ENCODE measurements around the gene RANBP17. TPM values are rescaled to one million over a fixed set of nuclear protein-coding genes. Genes with fewer than 3 reads are reported as not detected.

RANBP17 gene
- total and polyA plus RNA-seq, 2 donors from 2014 or later, result 2.0 to 15.4 TPM

DNA sequence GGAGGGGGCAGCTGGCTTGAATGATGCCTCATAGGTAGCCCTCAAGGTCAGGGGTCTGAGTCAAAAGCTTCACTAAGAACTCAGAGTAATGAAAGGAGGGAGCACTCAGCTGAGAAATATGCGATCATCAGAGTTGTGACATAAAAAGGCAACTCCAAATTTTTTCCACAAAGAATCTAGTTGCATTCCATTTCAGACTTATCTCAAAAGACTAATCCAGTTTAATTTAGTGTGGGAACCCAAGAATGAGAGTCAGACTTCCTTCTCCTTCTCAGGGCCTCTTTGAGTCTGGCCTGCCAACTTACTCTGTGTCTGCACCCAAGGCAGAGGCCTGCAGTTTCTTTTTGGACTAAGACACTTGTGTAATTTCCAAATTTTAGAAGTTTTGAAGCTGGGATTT is 43.6 kb upstream of the RANBP17 start:
- H3K27me3 ChIP-seq (ENCODE audit: control insufficient read depth, insufficient read depth, low read length), result no peaks in the 10 kb centered on the region
- TF ChIP-seq, protein P1, sequence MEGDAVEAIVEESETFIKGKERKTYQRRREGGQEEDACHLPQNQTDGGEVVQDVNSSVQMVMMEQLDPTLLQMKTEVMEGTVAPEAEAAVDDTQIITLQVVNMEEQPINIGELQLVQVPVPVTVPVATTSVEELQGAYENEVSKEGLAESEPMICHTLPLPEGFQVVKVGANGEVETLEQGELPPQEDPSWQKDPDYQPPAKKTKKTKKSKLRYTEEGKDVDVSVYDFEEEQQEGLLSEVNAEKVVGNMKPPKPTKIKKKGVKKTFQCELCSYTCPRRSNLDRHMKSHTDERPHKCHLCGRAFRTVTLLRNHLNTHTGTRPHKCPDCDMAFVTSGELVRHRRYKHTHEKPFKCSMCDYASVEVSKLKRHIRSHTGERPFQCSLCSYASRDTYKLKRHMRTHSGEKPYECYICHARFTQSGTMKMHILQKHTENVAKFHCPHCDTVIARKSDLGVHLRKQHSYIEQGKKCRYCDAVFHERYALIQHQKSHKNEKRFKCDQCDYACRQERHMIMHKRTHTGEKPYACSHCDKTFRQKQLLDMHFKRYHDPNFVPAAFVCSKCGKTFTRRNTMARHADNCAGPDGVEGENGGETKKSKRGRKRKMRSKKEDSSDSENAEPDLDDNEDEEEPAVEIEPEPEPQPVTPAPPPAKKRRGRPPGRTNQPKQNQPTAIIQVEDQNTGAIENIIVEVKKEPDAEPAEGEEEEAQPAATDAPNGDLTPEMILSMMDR (IDR thresholded peaks at IDR 0.05; ENCODE audit: borderline replicate concordance, extremely low read depth, insufficient read depth), result no peak
- no peak overlapping the region for H3K9ac ChIP-seq (ENCODE audit: low read length in 3 of 3)
- H3K9me3 ChIP-seq (ENCODE audit: control insufficient read depth in 2 of 3, insufficient read depth in 1 of 3, low read length in 3 of 3), result no peaks in the 10 kb centered on the region
- no peak overlapping the region for H3K4me3 ChIP-seq (ENCODE audit: low read length in 3 of 3)
- FAIRE-seq (no peak), DNase-seq (peak in 1 of 5 donors; percentile 25)
- no peaks in the 10 kb centered on the region for H3K4me1 ChIP-seq (ENCODE audit: control insufficient read depth in 2 of 3, insufficient read depth in 2 of 3, low read depth in 1 of 3, low read length in 3 of 3)
- intact Hi-C loops (cut with DNase I), result no loop called here
- H3K36me3 ChIP-seq (ENCODE audit: control insufficient read depth in 2 of 3, insufficient read depth in 3 of 3, low read length in 3 of 3), result no peaks in the 10 kb centered on the region
- no peak overlapping the region for H3K27ac ChIP-seq (ENCODE audit: low read depth in 2 of 2, low read length in 2 of 2)

DNA sequence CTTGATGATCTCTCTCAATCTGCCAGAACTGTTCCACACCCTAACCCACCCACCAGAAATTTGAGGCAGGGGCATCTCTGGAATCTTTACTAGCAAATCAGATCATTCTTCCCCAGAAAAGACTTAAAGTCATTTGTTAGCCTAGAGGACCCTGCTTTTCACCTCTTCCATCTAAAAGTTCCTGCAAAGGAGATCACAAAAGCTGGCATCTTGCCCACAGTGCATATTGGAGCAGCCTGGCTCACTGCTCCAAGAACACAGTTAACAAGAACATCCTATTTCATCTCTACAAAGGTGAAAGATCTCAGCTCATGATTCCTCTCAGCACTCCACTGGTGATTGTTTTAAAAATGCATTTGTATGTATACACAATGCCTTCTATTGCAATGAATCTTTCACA is 42.0 kb upstream of the RANBP17 start:
- DNase-seq (peak in 1 of 5 donors; percentile 15), FAIRE-seq (no peak)
- Histone ChIP-seq H3K4me1 (ENCODE audit: control insufficient read depth in 2 of 3, insufficient read depth in 2 of 3, low read depth in 1 of 3, low read length in 3 of 3) (no peaks in the 10 kb centered on the region), H3K27me3 (ENCODE audit: control insufficient read depth, insufficient read depth, low read length) (no peaks in the 10 kb centered on the region), H3K36me3 (ENCODE audit: control insufficient read depth in 2 of 3, insufficient read depth in 3 of 3, low read length in 3 of 3) (no peaks in the 10 kb centered on the region), H3K27ac (ENCODE audit: low read depth in 2 of 2, low read length in 2 of 2) (no peak overlapping the region), H3K4me3 (ENCODE audit: low read length in 3 of 3) (no peak overlapping the region), H3K9me3 (ENCODE audit: control insufficient read depth in 2 of 3, insufficient read depth in 1 of 3, low read length in 3 of 3) (no peaks in the 10 kb centered on the region), H3K9ac (ENCODE audit: low read length in 3 of 3) (no peak overlapping the region)
- TF ChIP-seq, protein P1 (IDR thresholded peaks at IDR 0.05; ENCODE audit: borderline replicate concordance, extremely low read depth, insufficient read depth), result no peak
- intact Hi-C loops (cut with DNase I), result no loop called here

DNA sequence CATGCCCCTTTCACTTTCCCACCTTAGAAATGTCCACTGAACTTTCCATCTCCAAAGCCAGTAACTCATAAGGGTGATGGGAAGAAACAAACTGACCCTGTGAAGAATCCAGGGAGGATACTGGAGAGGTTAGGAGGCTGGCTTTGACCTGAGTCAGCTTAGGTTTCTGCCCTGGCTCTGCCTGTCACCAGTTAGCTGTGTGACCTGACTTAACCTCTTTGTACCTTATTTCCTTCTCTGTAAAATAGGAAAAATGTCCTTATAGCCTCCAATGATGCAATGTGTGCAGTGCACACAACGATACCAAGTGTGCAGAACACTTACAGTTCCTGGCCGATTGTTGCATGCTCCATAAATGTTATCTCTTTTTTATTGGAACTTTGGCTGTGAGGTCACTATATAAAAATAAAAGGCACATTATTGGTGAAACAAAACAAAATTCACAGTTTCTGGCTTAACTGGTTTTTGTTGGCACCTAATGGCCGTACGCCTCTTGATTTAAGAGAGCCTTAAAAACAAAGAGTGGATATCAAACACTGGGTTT is 40.5 kb upstream of the RANBP17 start:
- DNase-seq (no peak), FAIRE-seq (no peak)
- intact Hi-C loops (cut with DNase I), result no loop called here
- Histone ChIP-seq H3K36me3 (ENCODE audit: control insufficient read depth in 2 of 3, insufficient read depth in 3 of 3, low read length in 3 of 3) (no peaks in the 10 kb centered on the region), H3K4me1 (ENCODE audit: control insufficient read depth in 2 of 3, insufficient read depth in 2 of 3, low read depth in 1 of 3, low read length in 3 of 3) (no peaks in the 10 kb centered on the region), H3K9ac (ENCODE audit: low read length in 3 of 3) (no peak overlapping the region), H3K9me3 (ENCODE audit: control insufficient read depth in 2 of 3, insufficient read depth in 1 of 3, low read length in 3 of 3) (no peaks in the 10 kb centered on the region), H3K27me3 (ENCODE audit: control insufficient read depth, insufficient read depth, low read length) (no peaks in the 10 kb centered on the region), H3K27ac (ENCODE audit: low read depth in 2 of 2, low read length in 2 of 2) (no peak overlapping the region), H3K4me3 (ENCODE audit: low read length in 3 of 3) (no peak overlapping the region)
- TF ChIP-seq, protein P1 (IDR thresholded peaks at IDR 0.05; ENCODE audit: borderline replicate concordance, extremely low read depth, insufficient read depth), result no peak

DNA sequence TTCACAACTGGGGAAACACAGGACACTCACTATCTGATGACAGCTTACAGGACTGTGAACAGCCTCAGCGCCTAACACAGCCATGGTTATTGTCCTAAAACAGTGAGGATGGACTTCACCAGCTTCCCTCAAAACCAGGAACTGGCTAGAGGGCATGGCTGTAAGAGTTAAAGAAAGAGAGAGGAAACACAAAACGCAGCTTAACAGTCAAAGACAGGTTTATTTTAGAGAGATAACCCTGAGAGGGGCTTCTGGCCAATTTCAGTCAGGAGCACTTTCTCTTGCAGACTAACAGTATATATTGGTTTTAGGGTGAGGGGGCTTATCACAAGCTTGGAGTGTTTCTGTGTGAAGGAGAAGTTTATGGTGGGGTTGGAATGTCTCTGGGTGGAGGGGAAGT is 35.7 kb upstream of the RANBP17 start:
- no peak for DNase-seq
- Histone ChIP-seq H3K4me1 (ENCODE audit: control insufficient read depth in 2 of 3, insufficient read depth in 2 of 3, low read depth in 1 of 3, low read length in 3 of 3) (no peaks in the 10 kb centered on the region), H3K9me3 (ENCODE audit: control insufficient read depth in 2 of 3, insufficient read depth in 1 of 3, low read length in 3 of 3) (no peaks in the 10 kb centered on the region), H3K27me3 (ENCODE audit: control insufficient read depth, insufficient read depth, low read length) (no peaks in the 10 kb centered on the region), H3K36me3 (ENCODE audit: control insufficient read depth in 2 of 3, insufficient read depth in 3 of 3, low read length in 3 of 3) (no peaks in the 10 kb centered on the region), H3K9ac (ENCODE audit: low read length in 3 of 3) (no peak overlapping the region), H3K4me3 (ENCODE audit: low read length in 3 of 3) (no peak overlapping the region), H3K27ac (ENCODE audit: low read depth in 2 of 2, low read length in 2 of 2) (no peak overlapping the region)
- intact Hi-C loops (cut with DNase I), result no loop called here
- no peak for FAIRE-seq
- TF ChIP-seq, protein P1 (IDR thresholded peaks at IDR 0.05; ENCODE audit: borderline replicate concordance, extremely low read depth, insufficient read depth), result no peak
